ENCODE data around the gene CUL4B.
"Not testable (repeated sequence)": the region's sequence is repeated elsewhere in the genome, so short reads cannot be mapped to it uniquely, and the experiment has no call there.

Gene CUL4B

DNA sequence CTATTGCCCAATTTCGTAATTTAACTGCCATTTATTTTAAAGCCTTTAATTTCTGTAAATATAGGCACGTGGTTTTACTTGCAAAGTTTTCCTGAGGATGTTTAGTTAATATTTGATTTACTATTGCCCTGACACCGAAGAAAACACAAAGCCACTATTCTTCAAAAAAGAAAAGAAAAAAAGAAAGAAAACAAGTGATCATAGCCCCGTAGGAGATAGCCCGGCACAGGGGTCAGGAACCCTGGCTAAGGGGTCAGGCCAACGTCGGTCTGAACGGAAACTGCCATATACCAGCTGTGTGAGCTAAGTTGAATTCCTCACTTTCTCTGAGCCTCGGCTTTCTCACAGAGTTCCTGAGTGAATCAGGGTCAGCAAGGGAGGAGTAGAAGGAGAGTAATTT is 74.0 kb downstream of the CUL4B start:
- TF ChIP-seq CTCF (conservative IDR thresholded peaks at IDR 0.05; ENCODE audit: low read depth, low read length): no peak
- no peak overlapping the region for H3K4me3 ChIP-seq (ENCODE audit: low read depth, low read length)
- no peak for DNase-seq (ENCODE audit: low read depth)

GRCh38 chrX:120485638-120486520 is 74.9 kb downstream of the CUL4B start:
- TF ChIP-seq CTCF (conservative IDR thresholded peaks at IDR 0.05; ENCODE audit: low read depth, low read length): peak; percentile 65
- peak; percentile 84 for DNase-seq (ENCODE audit: low read depth)
- peak overlapping the region; percentile 63 for H3K4me3 ChIP-seq (ENCODE audit: low read depth, low read length)

- TF ChIP-seq CTCF (conservative IDR thresholded peaks at IDR 0.05; ENCODE audit: low read depth, low read length): no peak
- peak; percentile 13 for DNase-seq (ENCODE audit: low read depth)
- H3K4me3 ChIP-seq (ENCODE audit: low read depth, low read length): peak overlapping the region; percentile 63
Observed at GRCh38 chrX:120485315-120485637, 75.5 kb downstream of the CUL4B start.

DNA sequence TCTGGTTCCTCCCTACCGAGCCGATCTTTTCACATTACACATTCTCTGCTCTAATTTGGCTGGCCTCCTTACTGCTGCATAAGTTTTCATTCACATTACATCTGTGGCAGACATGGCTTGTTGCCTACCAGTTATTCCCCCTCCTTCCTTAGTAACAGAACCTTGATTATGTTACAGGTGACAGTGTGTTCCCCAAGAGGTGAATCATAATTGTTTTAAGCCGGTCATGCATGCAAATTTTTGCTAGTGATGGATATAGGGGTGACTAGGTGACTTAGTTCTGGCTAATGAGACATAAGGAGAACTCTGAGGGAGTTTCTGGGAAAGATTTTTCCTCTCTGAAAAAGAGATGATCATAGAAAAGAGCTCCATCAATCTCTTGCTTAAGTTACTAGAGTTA is 83.3 kb downstream of the CUL4B start:
- TF ChIP-seq CTCF (conservative IDR thresholded peaks at IDR 0.05; ENCODE audit: low read depth, low read length): no peak
- DNase-seq (ENCODE audit: low read depth): no peak
- H3K4me3 ChIP-seq (ENCODE audit: low read depth, low read length): no peak overlapping the region

GRCh38 chrX:120476714-120477113 is 84.0 kb downstream of the CUL4B start:
- no peak overlapping the region for H3K4me3 ChIP-seq (ENCODE audit: low read depth, low read length)
- no peak for TF ChIP-seq CTCF (conservative IDR thresholded peaks at IDR 0.05; ENCODE audit: low read depth, low read length)
- no peak for DNase-seq (ENCODE audit: low read depth)

- H3K4me3 ChIP-seq (ENCODE audit: low read depth, low read length): not testable (repeated sequence)
- TF ChIP-seq CTCF (conservative IDR thresholded peaks at IDR 0.05; ENCODE audit: low read depth, low read length): peak; percentile 60
- DNase-seq (ENCODE audit: low read depth): peak; percentile 61
Observed at GRCh38 chrX:120475447-120475846, 85.3 kb downstream of the CUL4B start.
